Measurements from ENCODE around the gene ADD3. TPM values are rescaled to one million over a fixed set of nuclear protein-coding genes. Genes with fewer than 3 reads are reported as not detected.

The ADD3 gene
- total and polyA plus RNA-seq, 2 of the 13 experiments (the other 11 are each of a cell fraction or from before 2014, with no cell fraction given), result 44.7 to 57.5 TPM

DNA sequence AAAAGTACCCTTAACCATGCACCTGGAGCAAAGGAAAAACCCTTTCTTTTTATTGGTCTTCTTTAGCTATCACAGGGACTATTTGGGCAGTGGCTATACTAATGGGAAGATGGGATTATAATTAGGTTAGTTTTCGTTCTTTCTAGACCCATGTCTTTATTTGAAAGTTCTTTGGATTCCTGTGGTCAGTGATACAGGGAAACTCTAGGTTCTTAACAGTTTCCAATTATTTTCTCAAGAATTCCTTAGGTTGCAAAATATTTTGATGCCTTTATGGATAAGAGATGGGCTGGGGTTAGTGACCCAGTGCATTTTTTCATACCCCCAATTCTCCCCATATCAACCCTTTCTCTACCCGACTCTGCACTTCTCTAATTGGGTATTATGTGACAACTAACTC, 49.0 kb downstream of the ADD3 start:
- H3K27ac ChIP-seq (ENCODE audit: extremely low read length, insufficient read depth, low read length), result no peak overlapping the region
- H3K9ac ChIP-seq (ENCODE audit: insufficient read depth, low read depth, low read length), result no peak overlapping the region
- H2AFZ ChIP-seq (ENCODE audit: low read length), result no peak overlapping the region
- H3K4me1 ChIP-seq (ENCODE audit: insufficient read depth, low read length), result no peaks in the 10 kb centered on the region
- DNase-seq (ENCODE audit: low spot score) (no peak), FAIRE-seq (no peak), ATAC-seq (no peak)
- no peaks in the 10 kb centered on the region for H3K27me3 ChIP-seq (ENCODE audit: control insufficient read depth in 1 of 2, insufficient read depth in 2 of 2, low read length in 2 of 2)
- intact Hi-C loops (cut with micrococcal nuclease; ENCODE audit: unreplicated experiment) (no loop called here), in situ Hi-C loops (cut with HindIII; ENCODE audit: extremely low pct_ligation_motif_present, low pct_unique_long_range_greater_than_20kb) (no loop called here)
- no peaks in the 10 kb centered on the region for H3K9me3 ChIP-seq (ENCODE audit: low read length)
- TF ChIP-seq MAFF (IDR thresholded peaks at IDR 0.05; ENCODE audit: low read depth, low read length) (0 out of 2 replicates have a peak, but pooled peaks have one; percentile 7), NBN (conservative IDR thresholded peaks at IDR 0.05) (no peak), POLR2AphosphoS5 (IDR thresholded peaks at IDR 0.05; ENCODE audit: low read depth, low read length) (no peak)
- 89% methylated on average over 2 of the region's 2 CpGs for WGBS (ENCODE audit: low lambda C conversion rate)
- no peak overlapping the region for H3K4me3 ChIP-seq (replicated peaks in 1 of 3; ENCODE audit: insufficient read depth in 1 of 3, low read depth in 2 of 3, low read length in 3 of 3)
- no TSS peak for BruUV-seq (replicated peaks)
- H3K36me3 ChIP-seq (replicated peaks in 1 of 2; ENCODE audit: control insufficient read depth in 1 of 2, insufficient read depth in 2 of 2, low read length in 2 of 2), result no peaks in the 10 kb centered on the region
- ChIA-PET POLR2A (no interaction called here), CTCF (ENCODE audit: low intra/inter-chr PET ratio, low total read pairs) (no interaction called here)
- H3K4me2 ChIP-seq (ENCODE audit: low read depth, low read length), result no peak overlapping the region
- no peaks in the 10 kb centered on the region for H4K20me1 ChIP-seq (ENCODE audit: insufficient read depth, low read length)
- H3K79me2 ChIP-seq (ENCODE audit: insufficient read depth, low read length), result peaks cover 6% of the 10 kb centered on the region

DNA sequence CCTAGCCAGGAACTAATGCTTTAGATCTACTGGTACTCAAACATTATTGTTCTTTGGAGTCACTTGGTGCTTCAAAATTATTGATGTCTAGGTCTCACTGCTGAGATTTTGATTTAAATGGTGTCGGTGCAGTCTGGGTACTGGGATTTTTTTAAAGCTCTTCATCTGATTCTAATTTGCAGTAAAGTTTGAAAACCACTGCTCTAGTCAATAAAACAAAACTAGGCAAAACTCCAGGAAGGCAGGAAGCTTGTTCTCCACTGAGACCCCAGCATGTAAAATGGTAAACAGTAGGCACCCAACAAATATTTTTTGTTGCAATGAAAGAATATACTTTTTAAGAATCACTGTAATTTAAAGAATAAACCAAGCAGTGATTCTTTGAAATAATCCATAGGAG, 49.7 kb downstream of the ADD3 start:
- BruUV-seq (replicated peaks), result no TSS peak
- Histone ChIP-seq H3K9me3 (ENCODE audit: low read length) (no peaks in the 10 kb centered on the region), H3K27me3 (ENCODE audit: control insufficient read depth in 1 of 2, insufficient read depth in 2 of 2, low read length in 2 of 2) (no peaks in the 10 kb centered on the region), H3K4me1 (ENCODE audit: insufficient read depth, low read length) (no peaks in the 10 kb centered on the region), H3K36me3 (replicated peaks in 1 of 2; ENCODE audit: control insufficient read depth in 1 of 2, insufficient read depth in 2 of 2, low read length in 2 of 2) (no peaks in the 10 kb centered on the region), H3K4me3 (replicated peaks in 1 of 3; ENCODE audit: insufficient read depth in 1 of 3, low read depth in 2 of 3, low read length in 3 of 3) (no peak overlapping the region), H3K9ac (ENCODE audit: insufficient read depth, low read depth, low read length) (no peak overlapping the region), H4K20me1 (ENCODE audit: insufficient read depth, low read length) (no peaks in the 10 kb centered on the region), H2AFZ (ENCODE audit: low read length) (no peak overlapping the region), H3K27ac (ENCODE audit: extremely low read length, insufficient read depth, low read length) (no peak overlapping the region), H3K79me2 (ENCODE audit: insufficient read depth, low read length) (peaks cover 6% of the 10 kb centered on the region), H3K4me2 (ENCODE audit: low read depth, low read length) (no peak overlapping the region)
- POLR2A ChIA-PET, result no interaction called here
- in situ Hi-C loops (cut with HindIII; ENCODE audit: extremely low pct_ligation_motif_present, low pct_unique_long_range_greater_than_20kb) (no loop called here), intact Hi-C loops (cut with micrococcal nuclease; ENCODE audit: unreplicated experiment) (no loop called here)
- no peak for ATAC-seq
- WGBS (ENCODE audit: low lambda C conversion rate), result 100% methylated on average over 1 of the region's 1 CpG
- TF ChIP-seq SCMH1 (CRISPR knock-in tag; IDR thresholded peaks at IDR 0.05; ENCODE audit: borderline replicate concordance) (no peak), ZNF543 (CRISPR knock-in tag; IDR thresholded peaks at IDR 0.05) (no peak), JUN (CRISPR knock-in tag; IDR thresholded peaks at IDR 0.05) (no peak), CHD4 (IDR thresholded peaks at IDR 0.05; ENCODE audit: borderline replicate concordance, low read length) (no peak), HDAC2 (CRISPR knock-in tag; IDR thresholded peaks at IDR 0.05) (no peak), ZNF12 (CRISPR knock-in tag; IDR thresholded peaks at IDR 0.05) (no peak), ZNF30 (CRISPR knock-in tag; IDR thresholded peaks at IDR 0.05) (no peak), CCDC6 (CRISPR knock-in tag; IDR thresholded peaks at IDR 0.05) (no peak), ISL2 (CRISPR knock-in tag; IDR thresholded peaks at IDR 0.05) (no peak)
- TF ChIP-seq, protein P1, sequence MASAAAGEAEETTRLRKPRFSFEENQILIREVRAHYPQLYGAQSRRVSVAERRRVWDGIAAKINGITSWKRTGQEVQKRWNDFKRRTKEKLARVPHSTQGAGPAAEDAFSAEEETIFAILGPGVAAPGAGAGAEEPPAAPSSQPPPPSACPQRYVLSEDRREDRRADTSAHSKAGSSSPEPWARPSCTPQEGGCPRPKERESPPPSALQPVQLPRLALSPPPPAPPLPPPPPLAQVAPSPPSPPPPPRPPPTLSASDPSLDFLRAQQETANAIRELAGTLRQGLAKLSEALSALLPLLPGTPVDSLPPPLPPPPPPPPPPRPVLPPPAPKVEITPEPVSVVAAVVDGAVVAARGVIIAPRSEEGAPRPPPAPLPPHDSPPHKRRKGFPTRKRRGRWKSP (CRISPR knock-in tag; IDR thresholded peaks at IDR 0.05), result no peak
- TF ChIP-seq, protein P2, sequence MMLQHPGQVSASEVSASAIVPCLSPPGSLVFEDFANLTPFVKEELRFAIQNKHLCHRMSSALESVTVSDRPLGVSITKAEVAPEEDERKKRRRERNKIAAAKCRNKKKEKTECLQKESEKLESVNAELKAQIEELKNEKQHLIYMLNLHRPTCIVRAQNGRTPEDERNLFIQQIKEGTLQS (CRISPR knock-in tag; IDR thresholded peaks at IDR 0.05), result no peak
- TF ChIP-seq, protein P3, sequence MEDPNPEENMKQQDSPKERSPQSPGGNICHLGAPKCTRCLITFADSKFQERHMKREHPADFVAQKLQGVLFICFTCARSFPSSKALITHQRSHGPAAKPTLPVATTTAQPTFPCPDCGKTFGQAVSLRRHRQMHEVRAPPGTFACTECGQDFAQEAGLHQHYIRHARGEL (CRISPR knock-in tag; IDR thresholded peaks at IDR 0.05), result no peak
- TF ChIP-seq, protein P4, sequence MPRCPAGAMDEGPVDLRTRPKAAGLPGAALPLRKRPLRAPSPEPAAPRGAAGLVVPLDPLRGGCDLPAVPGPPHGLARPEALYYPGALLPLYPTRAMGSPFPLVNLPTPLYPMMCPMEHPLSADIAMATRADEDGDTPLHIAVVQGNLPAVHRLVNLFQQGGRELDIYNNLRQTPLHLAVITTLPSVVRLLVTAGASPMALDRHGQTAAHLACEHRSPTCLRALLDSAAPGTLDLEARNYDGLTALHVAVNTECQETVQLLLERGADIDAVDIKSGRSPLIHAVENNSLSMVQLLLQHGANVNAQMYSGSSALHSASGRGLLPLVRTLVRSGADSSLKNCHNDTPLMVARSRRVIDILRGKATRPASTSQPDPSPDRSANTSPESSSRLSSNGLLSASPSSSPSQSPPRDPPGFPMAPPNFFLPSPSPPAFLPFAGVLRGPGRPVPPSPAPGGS (CRISPR knock-in tag; IDR thresholded peaks at IDR 0.05), result no peak
- CTCF ChIA-PET (ENCODE audit: low intra/inter-chr PET ratio, low total read pairs), result no interaction called here
- no peak for DNase-seq (ENCODE audit: low spot score)
- FAIRE-seq, result no peak

Data from HepG2 (cell line).